ENCODE results near the gene ATXN10. TPM values are rescaled to one million over a fixed set of nuclear protein-coding genes. Genes with fewer than 3 reads are reported as not detected.
A peak's percentile ranks its signal among the peaks of the same experiment; 100 is the strongest.

Gene ATXN10
- total and polyA plus RNA-seq, 2 experiments from 2014 or later: 99.0 to 163 TPM

DNA sequence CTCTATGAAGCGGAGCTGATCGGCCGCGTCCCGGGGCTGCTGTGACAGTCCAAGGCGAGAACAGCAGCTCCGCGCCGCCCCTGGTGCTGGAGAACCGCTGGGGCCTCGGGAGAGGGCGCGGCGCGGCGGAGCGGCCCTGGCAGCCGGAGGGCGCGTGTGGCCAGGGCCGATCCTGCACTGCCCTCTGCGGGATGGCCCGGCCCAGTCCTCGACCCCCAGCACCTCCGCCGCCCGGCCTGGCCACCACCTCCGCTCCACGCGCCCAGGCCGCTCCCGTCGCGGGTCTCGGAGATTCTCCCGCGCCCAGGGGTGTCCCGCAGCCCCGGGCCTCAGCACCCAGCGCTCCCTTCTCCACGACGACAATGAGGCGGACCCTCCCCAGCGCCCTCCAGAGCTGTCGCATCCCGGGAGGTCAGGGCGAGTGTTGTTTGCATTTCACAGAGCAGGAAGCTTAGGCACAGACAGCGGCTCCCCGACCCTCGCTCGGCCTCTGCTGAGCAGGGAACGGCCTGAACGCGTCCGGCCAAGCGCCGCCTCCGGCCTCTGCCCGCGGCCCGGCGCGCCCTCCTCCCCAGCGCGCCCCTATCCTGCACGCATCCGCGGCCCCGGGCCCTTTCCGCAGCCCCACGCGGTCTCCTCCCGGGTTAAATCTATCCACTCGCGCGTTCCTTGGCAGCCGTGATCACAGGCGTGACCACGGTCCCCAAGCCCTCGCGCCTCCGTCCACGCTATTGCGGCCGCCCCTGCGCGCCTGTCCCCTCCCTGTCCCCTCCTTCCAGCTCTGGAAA is 195.7 kb downstream of the ATXN10 start:
- ATAC-seq: peak; percentile 73
- Histone ChIP-seq H3K79me2 (replicated peaks; ENCODE audit: insufficient read depth) (no peaks in the 10 kb centered on the region), H3K27me3 (ENCODE audit: insufficient read depth) (peaks cover 55% of the 10 kb centered on the region), H3K4me1 (ENCODE audit: insufficient read depth) (no peaks in the 10 kb centered on the region; the same call in 1 of the 2 replicates), H2AFZ (peak overlapping the region; percentile 52; the same call in 1 of the 2 replicates), H4K20me1 (replicated peaks; ENCODE audit: insufficient read depth) (no peaks in the 10 kb centered on the region; the same call in 1 of the 2 replicates), H3F3A (replicated peaks; ENCODE audit: low read depth) (no peaks in the 10 kb centered on the region), H3K4me2 (peak overlapping the region; percentile 83), H3K27ac (ENCODE audit: low read depth) (no peak overlapping the region), H3K4me3 (peak overlapping the region; percentile 66), H3K9me2 (ENCODE audit: insufficient read depth) (no peaks in the 10 kb centered on the region), H3K36me3 (ENCODE audit: insufficient read depth) (no peaks in the 10 kb centered on the region)
- Mint-ChIP-seq H3K36me3 (ENCODE audit: low read depth) (no peaks in the 10 kb centered on the region; the same call in 2 of the 3 replicates), H3K4me1 (peaks cover 24% of the 10 kb centered on the region), H3K27ac (no peak overlapping the region), H3K27me3 (ENCODE audit: insufficient read depth, low read depth, poor library complexity) (peaks cover 54% of the 10 kb centered on the region), H3K4me3 (peak overlapping the region; percentile 56; the same call in 2 of the 3 replicates), H3K9me3 (no peaks in the 10 kb centered on the region; the same call in 2 of the 3 replicates)
- DNase-seq (ENCODE audit: low spot score): peak; percentile 72
- TF ChIP-seq EZH2 (IDR thresholded peaks at IDR 0.05; ENCODE audit: low read depth, unreplicated experiment): peak; percentile 69
- no peak for TF ChIP-seq NANOG (IDR thresholded peaks at IDR 0.05; ENCODE audit: borderline replicate concordance)
- TF ChIP-seq JUNB (IDR thresholded peaks at IDR 0.05; ENCODE audit: unreplicated experiment): no peak
- TF ChIP-seq, protein P1, sequence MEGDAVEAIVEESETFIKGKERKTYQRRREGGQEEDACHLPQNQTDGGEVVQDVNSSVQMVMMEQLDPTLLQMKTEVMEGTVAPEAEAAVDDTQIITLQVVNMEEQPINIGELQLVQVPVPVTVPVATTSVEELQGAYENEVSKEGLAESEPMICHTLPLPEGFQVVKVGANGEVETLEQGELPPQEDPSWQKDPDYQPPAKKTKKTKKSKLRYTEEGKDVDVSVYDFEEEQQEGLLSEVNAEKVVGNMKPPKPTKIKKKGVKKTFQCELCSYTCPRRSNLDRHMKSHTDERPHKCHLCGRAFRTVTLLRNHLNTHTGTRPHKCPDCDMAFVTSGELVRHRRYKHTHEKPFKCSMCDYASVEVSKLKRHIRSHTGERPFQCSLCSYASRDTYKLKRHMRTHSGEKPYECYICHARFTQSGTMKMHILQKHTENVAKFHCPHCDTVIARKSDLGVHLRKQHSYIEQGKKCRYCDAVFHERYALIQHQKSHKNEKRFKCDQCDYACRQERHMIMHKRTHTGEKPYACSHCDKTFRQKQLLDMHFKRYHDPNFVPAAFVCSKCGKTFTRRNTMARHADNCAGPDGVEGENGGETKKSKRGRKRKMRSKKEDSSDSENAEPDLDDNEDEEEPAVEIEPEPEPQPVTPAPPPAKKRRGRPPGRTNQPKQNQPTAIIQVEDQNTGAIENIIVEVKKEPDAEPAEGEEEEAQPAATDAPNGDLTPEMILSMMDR (conservative IDR thresholded peaks at IDR 0.05; ENCODE audit: low read depth in 2 of 2): peak in 1 of 2 experiments; percentile 53; a peak in 2 of 4 replicates
- TF ChIP-seq ZNF462 (CRISPR knock-in tag; IDR thresholded peaks at IDR 0.05): no peak
- no peak for TF ChIP-seq POLR2AphosphoS5 (IDR thresholded peaks at IDR 0.05; ENCODE audit: low read depth)

Data from GM23338 (cell line).